GM23338 (cell line): ENCODE results near the gene ZC3H8. TPM values are rescaled to one million over a fixed set of nuclear protein-coding genes. Genes with fewer than 3 reads are reported as not detected.

ENCODE experiments used
- ATAC-seq: fragments of 200-7000 bp; cut with Tn5 transposase; 3 replicates; pipeline ENCODE4 v1.9.1; 2020
- DNase-seq: peaks from one replicate; pipeline ENCODE4 v3.0.0-alpha.2; 2015; ENCODE audit warnings: low spot score
- H2AFZ ChIP-seq: fragments of 200-600 bp; sonication (generic); 2 replicates; pipeline ENCODE4 v1.8.0; 2016; ENCODE audit warnings: antibody characterized with exemption, mild to moderate bottlenecking, moderate library complexity
- H3F3A ChIP-seq: fragments of 200-600 bp; sonication (generic); replicated peaks from 2 replicates; pipeline ENCODE4 v1.8.0; 2017; ENCODE audit warnings: antibody characterized with exemption, mixed run types, low read depth
- H3K27ac ChIP-seq: fragments of 200-600 bp; sonication (generic); 2 replicates; pipeline ENCODE4 v1.6.1; 2016; ENCODE audit warnings: low read depth
- H3K27me3 ChIP-seq: fragments of 200-600 bp; sonication (generic); 2 replicates; pipeline ENCODE4 v1.8.0; 2016; ENCODE audit warnings: mild to moderate bottlenecking, mixed run types, moderate library complexity; ENCODE audit not compliant: insufficient read depth
- H3K36me3 ChIP-seq: fragments of 200-600 bp; sonication (generic); 2 replicates; pipeline ENCODE4 v1.8.0; 2016; ENCODE audit warnings: mild to moderate bottlenecking; ENCODE audit not compliant: insufficient read depth
- H3K4me1 ChIP-seq: fragments of 200-600 bp; sonication (generic); 2 replicates; pipeline ENCODE4 v1.8.0; 2016; ENCODE audit warnings: mild to moderate bottlenecking, moderate library complexity; ENCODE audit not compliant: insufficient read depth
- H3K4me2 ChIP-seq: fragments of 200-600 bp; sonication (generic); 2 replicates; pipeline ENCODE4 v1.7.1; 2017; ENCODE audit warnings: mixed run types
- H3K4me3 ChIP-seq: fragments of 200-600 bp; sonication (generic); 2 replicates; pipeline ENCODE4 v1.6.1; 2016; ENCODE audit warnings: mixed run types
- H3K79me2 ChIP-seq: fragments of 200-600 bp; sonication (generic); replicated peaks from 2 replicates; pipeline ENCODE4 v1.8.0; 2017; ENCODE audit warnings: mild to moderate bottlenecking; ENCODE audit not compliant: insufficient read depth
- H3K9me2 ChIP-seq: fragments of 200-600 bp; sonication (generic); 2 replicates; pipeline ENCODE4 v1.8.0; 2017; ENCODE audit not compliant: insufficient read depth
- H4K20me1 ChIP-seq: fragments of 200-600 bp; sonication (generic); replicated peaks from 2 replicates; pipeline ENCODE4 v1.8.0; 2017; ENCODE audit warnings: mild to moderate bottlenecking; ENCODE audit not compliant: insufficient read depth
- H3K27ac Mint-ChIP-seq: 2 replicates; pipeline ENCODE4 v1.8.0; 2020; ENCODE audit warnings: inconsistent platforms, mild to moderate bottlenecking, moderate library complexity, mixed read lengths
- H3K27me3 Mint-ChIP-seq: 3 replicates; pipeline ENCODE4 v1.8.0; 2022; ENCODE audit warnings: low read depth, mild to moderate bottlenecking, moderate library complexity, mixed read lengths, inconsistent platforms; ENCODE audit not compliant: insufficient read depth, poor library complexity
- H3K36me3 Mint-ChIP-seq: 3 replicates; pipeline ENCODE4 v1.8.0; 2021; ENCODE audit warnings: low read depth, mild to moderate bottlenecking, inconsistent platforms, moderate library complexity, mixed read lengths
- H3K4me1 Mint-ChIP-seq: 3 replicates; pipeline ENCODE4 v1.8.0; 2020; ENCODE audit warnings: mild to moderate bottlenecking, inconsistent platforms, mixed read lengths
- H3K4me3 Mint-ChIP-seq: 3 replicates; pipeline ENCODE4 v1.8.0; 2021; ENCODE audit warnings: moderate library complexity, mild to moderate bottlenecking, inconsistent platforms, mixed read lengths
- H3K9me3 Mint-ChIP-seq: 3 replicates; pipeline ENCODE4 v1.8.0; 2020; ENCODE audit warnings: moderate library complexity, mild to moderate bottlenecking, inconsistent platforms, mixed read lengths
- CREB1 ChIP-seq: fragments of 250-450 bp; sonication (Bioruptor Pico); IDR thresholded peaks from 2 replicates; pipeline ENCODE4 v1.5.0; 2020; ENCODE audit warnings: low read depth, mild to moderate bottlenecking, moderate library complexity
- EZH2 ChIP-seq: fragments of 200-600 bp; sonication (generic); IDR thresholded peaks from one replicate; pipeline ENCODE4 v1.8.0; 2017; ENCODE audit warnings: antibody characterized with exemption, mild to moderate bottlenecking, low read depth; ENCODE audit not compliant: unreplicated experiment
- EZH2phosphoT487 ChIP-seq: fragments of 200-600 bp; sonication (generic); IDR thresholded peaks from one replicate; pipeline ENCODE4 v1.8.1; 2018; ENCODE audit warnings: antibody characterized with exemption; ENCODE audit not compliant: unreplicated experiment
- JUNB ChIP-seq: IDR thresholded peaks from one replicate; pipeline ENCODE4 v1.6.1; 2016; ENCODE audit warnings: antibody characterized with exemption; ENCODE audit not compliant: unreplicated experiment
- NANOG ChIP-seq: IDR thresholded peaks from 2 replicates; pipeline ENCODE4 v1.6.1; 2016; ENCODE audit warnings: antibody characterized with exemption, borderline replicate concordance
- POLR2AphosphoS5 ChIP-seq: IDR thresholded peaks from 2 replicates; pipeline ENCODE4 v1.6.1; 2016; ENCODE audit warnings: antibody characterized with exemption, low read depth
- STAT1 ChIP-seq: IDR thresholded peaks from one replicate; pipeline ENCODE4 v1.6.1; 2016; ENCODE audit warnings: antibody characterized with exemption; ENCODE audit not compliant: unreplicated experiment
- ZNF114 ChIP-seq: fragments of 250-450 bp; sonication (Bioruptor Pico); IDR thresholded peaks from 2 replicates; pipeline ENCODE4 v1.5.0; 2020; ENCODE audit warnings: mild to moderate bottlenecking, moderate library complexity
- ZNF331 ChIP-seq: fragments of 250-450 bp; sonication (Bioruptor Pico); IDR thresholded peaks from 2 replicates; pipeline ENCODE4 v1.5.0; 2020; ENCODE audit warnings: low read depth, mild to moderate bottlenecking, moderate library complexity
- polyA plus RNA-seq: library from polyadenylated mRNA; unstranded; fragments of >200 nt; fragmentation: Nextera tagmentation; extraction: Ambion mirVana; gene quantifications from 2 replicates; pipeline ENCODE4 v1.2.1, GENCODE V29; 2016
- total RNA-seq: library from RNA; depleted of rRNA; stranded (reverse); fragments of >200 nt; shearing (Covaris generic); gene quantifications from 2 replicates; pipeline ENCODE4 v1.2.3, GENCODE V29; 2014
- TF ChIP-seq, protein P1 (sequence below): IDR thresholded peaks from 2 replicates; pipeline ENCODE4 v1.6.1; 2016; ENCODE audit warnings: antibody characterized with exemption
- TF ChIP-seq, protein P2 (sequence below), 2 experiments: fragments of 200-600 bp in 1 of 2; sonication (generic) in 1 of 2; conservative IDR thresholded peaks; 2 replicates each; pipeline versions ENCODE4 v1.5.1 to v1.6.1; 2016 to 2017; ENCODE audit warnings: antibody characterized with exemption in 2 of 2, low read depth in 2 of 2, mild to moderate bottlenecking in 2 of 2, moderate library complexity in 1 of 2
- TF ChIP-seq, protein P3 (sequence below): IDR thresholded peaks from one replicate; pipeline ENCODE4 v1.6.1; 2018; ENCODE audit warnings: antibody characterized with exemption; ENCODE audit not compliant: unreplicated experiment

ZC3H8 gene
- total and polyA plus RNA-seq, 2 experiments from 2014 or later = 13.3 to 42.8 TPM

DNA sequence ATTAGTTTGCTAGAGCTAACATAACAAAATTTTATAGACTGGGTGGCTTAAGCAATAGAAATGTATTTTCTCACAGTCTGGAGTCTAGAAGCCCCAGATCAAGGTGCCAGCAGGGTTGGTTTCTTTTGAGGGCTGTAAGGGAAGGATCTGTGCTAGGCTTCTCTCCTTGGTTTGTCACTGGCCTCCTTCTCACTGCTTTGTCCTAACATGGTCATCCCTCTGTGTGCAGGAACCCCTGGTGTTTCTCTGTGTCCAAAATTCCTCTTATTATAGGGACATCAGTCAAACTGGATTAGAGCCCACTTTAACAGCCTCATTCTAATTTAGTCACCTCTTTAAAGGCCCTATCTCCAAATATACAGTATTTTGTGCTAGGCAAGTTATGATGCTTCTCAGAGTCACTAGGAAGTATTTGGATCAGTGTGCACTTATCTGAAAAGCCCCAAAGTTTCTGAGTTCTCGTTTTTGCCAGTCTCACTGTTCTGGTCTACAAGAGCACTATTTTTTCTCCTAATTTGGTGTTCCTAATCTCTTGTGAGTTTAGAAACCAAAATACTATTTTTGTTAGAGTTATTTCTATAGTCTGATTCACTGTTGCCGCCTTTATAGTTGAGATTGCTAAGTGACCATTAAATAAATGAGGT is 49.6 kb upstream of the ZC3H8 start:
- peaks cover 3% of the 10 kb centered on the region; the same call in 2 of the 3 replicates for H3K4me1 Mint-ChIP-seq

DNA sequence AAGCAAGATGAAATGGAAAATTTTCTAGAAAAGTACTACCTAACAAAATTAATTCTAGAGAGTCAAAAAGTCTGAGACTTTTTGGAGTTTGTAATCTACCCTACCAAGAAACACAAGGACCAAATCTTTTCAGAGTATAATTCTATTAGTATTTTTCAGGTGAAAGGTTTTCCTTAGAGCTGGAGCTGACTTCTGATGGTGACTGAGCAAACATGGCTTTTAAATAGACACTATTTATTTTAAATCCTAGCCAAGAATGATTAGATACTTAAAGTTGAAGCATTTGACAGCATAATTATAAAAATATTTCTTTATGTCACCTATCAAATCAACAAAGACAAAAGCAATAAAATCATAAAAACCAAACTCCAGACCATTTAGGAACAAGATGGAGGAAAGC is 47.1 kb upstream of the ZC3H8 start:
- no peak for DNase-seq
- Mint-ChIP-seq H3K4me3 (no peak overlapping the region), H3K4me1 (peaks cover 3% of the 10 kb centered on the region; the same call in 2 of the 3 replicates), H3K27ac (no peak overlapping the region), H3K27me3 (peaks cover 2% of the 10 kb centered on the region), H3K36me3 (peaks cover 6% of the 10 kb centered on the region; the same call in 1 of the 3 replicates), H3K9me3 (no peaks in the 10 kb centered on the region)
- no peaks in the 10 kb centered on the region for H3K27me3 ChIP-seq
- no peak for ATAC-seq
- H3F3A ChIP-seq = no peaks in the 10 kb centered on the region
- H3K9me2 ChIP-seq = no peaks in the 10 kb centered on the region
- H2AFZ ChIP-seq = no peak overlapping the region
- no peaks in the 10 kb centered on the region for H3K4me1 ChIP-seq
- H3K27ac ChIP-seq = no peak overlapping the region
- no peaks in the 10 kb centered on the region for H3K79me2 ChIP-seq
- H4K20me1 ChIP-seq = no peaks in the 10 kb centered on the region
- H3K4me2 ChIP-seq = no peak overlapping the region
- no peaks in the 10 kb centered on the region for H3K36me3 ChIP-seq
- H3K4me3 ChIP-seq = no peak overlapping the region
- TF ChIP-seq NANOG = no peak
- TF ChIP-seq, protein P1, sequence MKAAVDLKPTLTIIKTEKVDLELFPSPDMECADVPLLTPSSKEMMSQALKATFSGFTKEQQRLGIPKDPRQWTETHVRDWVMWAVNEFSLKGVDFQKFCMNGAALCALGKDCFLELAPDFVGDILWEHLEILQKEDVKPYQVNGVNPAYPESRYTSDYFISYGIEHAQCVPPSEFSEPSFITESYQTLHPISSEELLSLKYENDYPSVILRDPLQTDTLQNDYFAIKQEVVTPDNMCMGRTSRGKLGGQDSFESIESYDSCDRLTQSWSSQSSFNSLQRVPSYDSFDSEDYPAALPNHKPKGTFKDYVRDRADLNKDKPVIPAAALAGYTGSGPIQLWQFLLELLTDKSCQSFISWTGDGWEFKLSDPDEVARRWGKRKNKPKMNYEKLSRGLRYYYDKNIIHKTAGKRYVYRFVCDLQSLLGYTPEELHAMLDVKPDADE = no peak
- TF ChIP-seq POLR2AphosphoS5 = no peak
- TF ChIP-seq, protein P2, sequence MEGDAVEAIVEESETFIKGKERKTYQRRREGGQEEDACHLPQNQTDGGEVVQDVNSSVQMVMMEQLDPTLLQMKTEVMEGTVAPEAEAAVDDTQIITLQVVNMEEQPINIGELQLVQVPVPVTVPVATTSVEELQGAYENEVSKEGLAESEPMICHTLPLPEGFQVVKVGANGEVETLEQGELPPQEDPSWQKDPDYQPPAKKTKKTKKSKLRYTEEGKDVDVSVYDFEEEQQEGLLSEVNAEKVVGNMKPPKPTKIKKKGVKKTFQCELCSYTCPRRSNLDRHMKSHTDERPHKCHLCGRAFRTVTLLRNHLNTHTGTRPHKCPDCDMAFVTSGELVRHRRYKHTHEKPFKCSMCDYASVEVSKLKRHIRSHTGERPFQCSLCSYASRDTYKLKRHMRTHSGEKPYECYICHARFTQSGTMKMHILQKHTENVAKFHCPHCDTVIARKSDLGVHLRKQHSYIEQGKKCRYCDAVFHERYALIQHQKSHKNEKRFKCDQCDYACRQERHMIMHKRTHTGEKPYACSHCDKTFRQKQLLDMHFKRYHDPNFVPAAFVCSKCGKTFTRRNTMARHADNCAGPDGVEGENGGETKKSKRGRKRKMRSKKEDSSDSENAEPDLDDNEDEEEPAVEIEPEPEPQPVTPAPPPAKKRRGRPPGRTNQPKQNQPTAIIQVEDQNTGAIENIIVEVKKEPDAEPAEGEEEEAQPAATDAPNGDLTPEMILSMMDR (conservative IDR thresholded peaks at IDR 0.05; ENCODE audit: low read depth in 2 of 2) = no peak
- TF ChIP-seq ZNF114 (CRISPR knock-in tag) = no peak
- TF ChIP-seq ZNF331 = no peak
- no peak for TF ChIP-seq EZH2phosphoT487
- TF ChIP-seq, protein P3, sequence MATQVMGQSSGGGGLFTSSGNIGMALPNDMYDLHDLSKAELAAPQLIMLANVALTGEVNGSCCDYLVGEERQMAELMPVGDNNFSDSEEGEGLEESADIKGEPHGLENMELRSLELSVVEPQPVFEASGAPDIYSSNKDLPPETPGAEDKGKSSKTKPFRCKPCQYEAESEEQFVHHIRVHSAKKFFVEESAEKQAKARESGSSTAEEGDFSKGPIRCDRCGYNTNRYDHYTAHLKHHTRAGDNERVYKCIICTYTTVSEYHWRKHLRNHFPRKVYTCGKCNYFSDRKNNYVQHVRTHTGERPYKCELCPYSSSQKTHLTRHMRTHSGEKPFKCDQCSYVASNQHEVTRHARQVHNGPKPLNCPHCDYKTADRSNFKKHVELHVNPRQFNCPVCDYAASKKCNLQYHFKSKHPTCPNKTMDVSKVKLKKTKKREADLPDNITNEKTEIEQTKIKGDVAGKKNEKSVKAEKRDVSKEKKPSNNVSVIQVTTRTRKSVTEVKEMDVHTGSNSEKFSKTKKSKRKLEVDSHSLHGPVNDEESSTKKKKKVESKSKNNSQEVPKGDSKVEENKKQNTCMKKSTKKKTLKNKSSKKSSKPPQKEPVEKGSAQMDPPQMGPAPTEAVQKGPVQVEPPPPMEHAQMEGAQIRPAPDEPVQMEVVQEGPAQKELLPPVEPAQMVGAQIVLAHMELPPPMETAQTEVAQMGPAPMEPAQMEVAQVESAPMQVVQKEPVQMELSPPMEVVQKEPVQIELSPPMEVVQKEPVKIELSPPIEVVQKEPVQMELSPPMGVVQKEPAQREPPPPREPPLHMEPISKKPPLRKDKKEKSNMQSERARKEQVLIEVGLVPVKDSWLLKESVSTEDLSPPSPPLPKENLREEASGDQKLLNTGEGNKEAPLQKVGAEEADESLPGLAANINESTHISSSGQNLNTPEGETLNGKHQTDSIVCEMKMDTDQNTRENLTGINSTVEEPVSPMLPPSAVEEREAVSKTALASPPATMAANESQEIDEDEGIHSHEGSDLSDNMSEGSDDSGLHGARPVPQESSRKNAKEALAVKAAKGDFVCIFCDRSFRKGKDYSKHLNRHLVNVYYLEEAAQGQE = no peak
- TF ChIP-seq CREB1 (CRISPR knock-in tag) = no peak
- TF ChIP-seq STAT1 = no peak
- no peak for TF ChIP-seq EZH2

More for the DNA sequence above, 49.6 kb upstream of the ZC3H8 start:
- Histone ChIP-seq H4K20me1 (no peaks in the 10 kb centered on the region), H3K79me2 (no peaks in the 10 kb centered on the region), H3K4me2 (no peak overlapping the region), H3K36me3 (no peaks in the 10 kb centered on the region), H3K27me3 (no peaks in the 10 kb centered on the region), H3K27ac (no peak overlapping the region), H2AFZ (no peak overlapping the region), H3K4me1 (no peaks in the 10 kb centered on the region), H3K9me2 (no peaks in the 10 kb centered on the region), H3F3A (no peaks in the 10 kb centered on the region), H3K4me3 (no peak overlapping the region)
- H3K27ac Mint-ChIP-seq = no peak overlapping the region
- H3K4me3 Mint-ChIP-seq = no peak overlapping the region
- no peak for DNase-seq
- H3K27me3 Mint-ChIP-seq = peaks cover 2% of the 10 kb centered on the region
- TF ChIP-seq JUNB = no peak
- TF ChIP-seq POLR2AphosphoS5 = no peak
- H3K36me3 Mint-ChIP-seq = peaks cover 6% of the 10 kb centered on the region; the same call in 1 of the 3 replicates
- no peak; the same call in 2 of the 3 replicates for ATAC-seq
- H3K9me3 Mint-ChIP-seq = no peaks in the 10 kb centered on the region
